Endothelial cell (in vitro differentiated cells): ENCODE measurements around the gene CBLB. TPM values are rescaled to one million over a fixed set of nuclear protein-coding genes. Genes with fewer than 3 reads are reported as not detected.

Experiments
- DNase-seq: peaks from one replicate; pipeline ENCODE4 v3.0.0; 2021; ENCODE audit warnings: low spot score
- H3K27ac Mint-ChIP-seq: one replicate; pipeline ENCODE4 v1.8.0; 2021; ENCODE audit warnings: mixed read lengths, inconsistent platforms; ENCODE audit not compliant: unreplicated experiment
- H3K27me3 Mint-ChIP-seq: one replicate; pipeline ENCODE4 v1.8.0; 2021; ENCODE audit warnings: mild to moderate bottlenecking, moderate library complexity, mixed read lengths, inconsistent platforms; ENCODE audit not compliant: unreplicated experiment
- H3K36me3 Mint-ChIP-seq: one replicate; pipeline ENCODE4 v1.8.0; 2021; ENCODE audit warnings: mild to moderate bottlenecking, low read depth, mixed read lengths, inconsistent platforms; ENCODE audit not compliant: unreplicated experiment
- H3K4me1 Mint-ChIP-seq: one replicate; pipeline ENCODE4 v1.8.0; 2021; ENCODE audit warnings: mild to moderate bottlenecking, mixed read lengths, inconsistent platforms; ENCODE audit not compliant: unreplicated experiment
- H3K4me3 Mint-ChIP-seq: one replicate; pipeline ENCODE4 v1.8.0; 2021; ENCODE audit warnings: mild to moderate bottlenecking, mixed read lengths, inconsistent platforms; ENCODE audit not compliant: unreplicated experiment
- H3K9me3 Mint-ChIP-seq: one replicate; pipeline ENCODE4 v1.8.0; 2021; ENCODE audit warnings: mixed read lengths, inconsistent platforms; ENCODE audit not compliant: unreplicated experiment
- CTCF ChIP-seq: fragments of 200-600 bp; sonication (generic); IDR thresholded peaks from one replicate; pipeline ENCODE4 v1.5.0; 2021; ENCODE audit warnings: antibody characterized with exemption; ENCODE audit not compliant: unreplicated experiment
- total RNA-seq: library from RNA; stranded (reverse); fragmentation: NEBNext Ultra II Directional; extraction: Animal tissue kit (Norgen Biotek cat#: 25700); gene quantifications from one replicate; pipeline ENCODE4 v1.2.1, GENCODE V29; 2021; ENCODE audit not compliant: unreplicated experiment

CBLB gene
- total RNA-seq, 1 donor from 2014 or later = 62.0 TPM

- H3K36me3 Mint-ChIP-seq = peaks cover 12% of the 10 kb centered on the region
- H3K4me1 Mint-ChIP-seq = no peaks in the 10 kb centered on the region
- DNase-seq = no peak
- H3K4me3 Mint-ChIP-seq = no peak overlapping the region
- H3K27ac Mint-ChIP-seq = no peak overlapping the region
- no peaks in the 10 kb centered on the region for H3K9me3 Mint-ChIP-seq
- H3K27me3 Mint-ChIP-seq = no peaks in the 10 kb centered on the region
- no peak for TF ChIP-seq CTCF
Observed at GRCh38 chr3:105691633-105692032, 177.2 kb downstream of the CBLB start.

- no peaks in the 10 kb centered on the region for H3K27me3 Mint-ChIP-seq
- no peak overlapping the region for H3K4me3 Mint-ChIP-seq
- TF ChIP-seq CTCF = no peak
- H3K4me1 Mint-ChIP-seq = no peaks in the 10 kb centered on the region
- H3K9me3 Mint-ChIP-seq = no peaks in the 10 kb centered on the region
- H3K36me3 Mint-ChIP-seq = peaks cover 12% of the 10 kb centered on the region
- H3K27ac Mint-ChIP-seq = no peak overlapping the region
- DNase-seq = no peak
Observed at GRCh38 chr3:105691053-105691452, 177.8 kb downstream of the CBLB start.

GRCh38 chr3:105688821-105689220 is 180.0 kb downstream of the CBLB start:
- Mint-ChIP-seq H3K9me3 (no peaks in the 10 kb centered on the region), H3K36me3 (peaks cover 12% of the 10 kb centered on the region), H3K4me1 (no peaks in the 10 kb centered on the region), H3K4me3 (no peak overlapping the region), H3K27me3 (no peaks in the 10 kb centered on the region), H3K27ac (no peak overlapping the region)
- no peak for DNase-seq
- TF ChIP-seq CTCF = no peak

GRCh38 chr3:105686278-105686897 is 182.4 kb downstream of the CBLB start:
- Mint-ChIP-seq H3K4me3 (no peak overlapping the region), H3K9me3 (no peaks in the 10 kb centered on the region), H3K27ac (no peak overlapping the region), H3K27me3 (no peaks in the 10 kb centered on the region), H3K4me1 (no peaks in the 10 kb centered on the region), H3K36me3 (no peaks in the 10 kb centered on the region)
- no peak for DNase-seq
- TF ChIP-seq CTCF = peak; percentile 84

- Mint-ChIP-seq H3K9me3 (no peaks in the 10 kb centered on the region), H3K27me3 (no peaks in the 10 kb centered on the region), H3K4me1 (no peaks in the 10 kb centered on the region), H3K4me3 (no peak overlapping the region), H3K36me3 (peaks cover 4% of the 10 kb centered on the region), H3K27ac (no peak overlapping the region)
- TF ChIP-seq CTCF = no peak
- DNase-seq = no peak
Observed at GRCh38 chr3:105679951-105680350, 188.9 kb downstream of the CBLB start.
